Stromal cell of bone marrow (primary cell): ENCODE results near the gene KITLG.
"Not testable (repeated sequence)": the region's sequence is repeated elsewhere in the genome, so short reads cannot be mapped to it uniquely, and the experiment has no call there.

Source experiments
- DNase-seq: peaks from one replicate; pipeline ENCODE4 v3.0.0-alpha.2; 2012; ENCODE audit warnings: low read depth

Gene KITLG, protein sequence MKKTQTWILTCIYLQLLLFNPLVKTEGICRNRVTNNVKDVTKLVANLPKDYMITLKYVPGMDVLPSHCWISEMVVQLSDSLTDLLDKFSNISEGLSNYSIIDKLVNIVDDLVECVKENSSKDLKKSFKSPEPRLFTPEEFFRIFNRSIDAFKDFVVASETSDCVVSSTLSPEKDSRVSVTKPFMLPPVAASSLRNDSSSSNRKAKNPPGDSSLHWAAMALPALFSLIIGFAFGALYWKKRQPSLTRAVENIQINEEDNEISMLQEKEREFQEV

DNA sequence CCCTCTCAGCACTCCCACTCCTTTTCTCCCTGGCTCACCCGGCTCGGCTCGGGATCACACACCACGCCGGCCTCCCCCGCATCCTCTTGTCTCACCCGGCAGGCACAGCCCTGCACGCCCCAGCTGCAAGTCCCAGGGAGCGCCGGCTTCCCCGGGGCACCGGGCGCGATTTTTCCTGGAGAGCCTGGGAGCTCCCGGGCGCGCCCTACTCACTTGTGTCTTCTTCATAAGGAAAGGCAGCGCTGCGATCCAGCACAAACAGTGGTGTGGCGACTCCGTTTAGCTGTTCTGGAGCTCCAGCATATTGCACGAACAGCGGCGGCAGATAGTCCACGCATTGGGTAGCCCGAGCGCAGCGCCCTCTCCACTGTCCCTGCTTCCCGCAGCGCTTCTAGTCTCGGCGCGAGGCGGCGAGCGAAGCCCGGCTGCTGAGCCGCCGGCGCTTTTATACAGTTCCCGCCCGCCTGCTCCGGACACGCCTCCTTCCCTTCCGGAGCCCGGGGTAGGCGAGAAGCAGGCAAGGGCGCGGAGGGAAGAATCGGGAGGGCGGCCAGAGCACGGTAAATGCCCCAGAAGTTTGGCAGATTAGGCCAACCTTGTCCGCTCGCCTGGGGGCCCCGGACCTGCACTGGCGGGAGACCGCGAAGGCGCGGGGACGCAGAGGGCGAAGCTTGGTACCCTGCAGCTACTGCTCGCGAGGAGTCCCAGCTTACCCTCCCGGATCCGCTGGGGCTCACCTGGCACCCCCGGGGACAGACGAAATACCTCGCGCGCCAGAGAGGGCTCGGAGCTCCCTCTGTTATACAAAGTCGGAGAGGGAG lies at the start of gene KITLG:
KITLG (minus strand) TSS at position 421 of the 821 bp plus-strand sequence; CDS start at position 228, 193 bp downstream.
- peak; percentile 84 for DNase-seq

DNA sequence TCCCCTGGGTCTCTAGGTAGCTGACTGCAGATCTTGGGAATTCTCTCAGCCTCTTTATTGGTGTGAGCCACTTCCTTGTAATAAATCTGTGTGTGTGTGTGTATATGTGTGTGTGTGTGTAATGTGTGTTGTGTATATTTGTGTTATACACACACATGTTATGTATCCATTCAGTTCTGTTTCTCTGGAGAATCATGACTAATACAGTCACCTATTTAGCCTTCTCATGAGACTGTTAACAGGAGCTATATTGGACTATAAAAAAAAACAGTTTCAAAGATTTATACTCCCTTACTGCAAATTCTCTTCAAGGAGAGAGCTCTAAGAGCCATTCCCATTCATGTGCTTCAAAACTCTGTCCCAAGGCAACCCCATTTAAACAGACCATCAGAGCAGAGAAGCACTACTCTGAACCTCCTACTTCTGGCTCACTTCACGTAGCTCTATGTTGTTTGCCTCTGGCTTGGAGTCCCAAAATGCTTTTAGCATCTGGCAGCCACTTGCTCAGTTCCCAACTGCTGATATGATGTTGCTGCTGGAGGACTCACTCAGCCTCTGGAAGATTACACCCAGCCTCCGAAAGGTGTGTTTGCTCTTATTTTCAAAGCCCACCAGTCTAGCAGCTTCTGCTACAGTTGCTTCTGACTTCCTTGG lies 48.7 kb upstream of the KITLG start:
- no peak for DNase-seq

GRCh38 chr12:88628035-88628434 lies 47.8 kb upstream of the KITLG start:
- DNase-seq: not testable (repeated sequence)

DNA sequence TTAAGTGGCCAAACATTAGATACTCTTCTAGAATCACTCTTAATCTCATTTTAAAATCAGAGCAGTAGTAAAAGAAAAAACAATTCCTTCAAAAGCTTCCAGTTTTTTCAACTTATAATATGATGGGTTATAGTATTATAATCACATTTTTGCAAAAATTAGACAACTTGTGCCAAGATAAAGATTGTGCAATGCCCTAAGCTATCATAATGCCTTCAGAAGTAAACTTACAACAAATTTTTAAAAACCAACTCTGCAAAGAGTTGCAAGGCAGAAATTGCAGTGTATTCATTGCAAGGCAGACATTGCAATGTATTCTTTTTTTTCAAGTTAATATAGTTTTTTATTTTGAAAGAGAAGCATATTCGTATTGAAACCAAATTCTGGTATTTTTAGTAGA lies 47.2 kb upstream of the KITLG start:
- no peak for DNase-seq

- DNase-seq: no peak
Observed at GRCh38 chr12:88625356-88625755, 45.1 kb upstream of the KITLG start.

DNA sequence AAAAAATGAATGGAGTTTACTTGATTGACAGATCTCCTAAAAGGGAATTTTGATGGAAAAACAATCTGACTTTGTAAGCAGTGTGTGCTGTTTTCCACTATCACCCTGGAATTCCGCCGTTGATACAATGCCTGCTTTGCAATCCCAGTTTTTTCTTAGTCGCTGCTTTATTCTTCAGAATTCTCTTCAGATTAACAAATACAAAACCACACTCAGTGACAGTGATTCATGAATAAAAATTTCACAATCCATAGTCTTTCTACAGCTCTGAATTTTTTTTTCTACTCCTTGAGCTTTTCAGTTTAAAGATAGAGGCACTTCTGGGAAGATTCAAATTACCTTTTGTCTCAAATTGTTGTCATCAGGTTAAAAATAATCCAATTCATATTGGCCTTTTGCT lies 44.6 kb upstream of the KITLG start:
- peak; percentile 52 for DNase-seq

- no peak for DNase-seq
Observed at GRCh38 chr12:88623777-88624548, 43.7 kb upstream of the KITLG start.

GRCh38 chr12:88617352-88617751 lies 37.1 kb upstream of the KITLG start:
- no peak for DNase-seq

- DNase-seq: no peak
Observed at GRCh38 chr12:88615490-88615889, 35.2 kb upstream of the KITLG start.

DNA sequence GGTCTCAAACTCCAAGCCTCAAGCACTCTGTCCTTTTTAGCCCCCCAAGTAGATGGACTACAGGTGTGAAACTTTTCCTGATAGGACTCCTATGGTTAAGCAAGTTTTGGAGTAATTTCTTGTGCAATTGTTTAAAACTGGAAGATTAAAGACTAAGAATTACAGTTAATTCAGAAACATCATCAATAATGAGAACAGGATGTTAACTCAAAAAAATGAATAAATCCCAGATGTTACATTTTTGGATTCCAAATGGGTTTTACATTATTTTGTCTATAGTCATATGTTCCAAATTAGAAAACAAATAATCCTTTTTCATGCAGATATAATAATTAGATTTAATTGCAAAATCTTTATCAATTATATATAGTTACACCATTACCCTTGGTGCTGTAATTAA lies 24.4 kb upstream of the KITLG start:
- no peak for DNase-seq

DNA sequence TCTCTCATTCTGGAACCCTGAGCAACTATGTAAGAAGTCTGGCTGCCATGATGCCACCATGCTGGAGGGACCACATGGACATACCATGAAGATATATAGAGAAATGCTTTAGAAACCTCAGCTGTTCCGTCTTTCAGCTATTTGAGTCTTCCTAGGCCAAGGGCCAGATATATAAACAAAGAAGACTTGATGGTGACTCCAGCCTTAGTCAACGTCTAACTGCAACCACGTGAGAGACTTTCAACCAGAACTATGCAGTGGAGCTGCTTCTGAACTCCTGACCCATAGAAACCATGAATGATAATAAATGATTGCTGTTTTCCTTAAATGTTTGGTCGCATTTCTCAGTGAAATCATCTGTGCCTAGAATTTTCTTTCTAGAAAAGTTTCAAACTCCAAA lies 20.0 kb upstream of the KITLG start:
- DNase-seq: peak; percentile 87

GRCh38 chr12:88597365-88597764 lies 17.1 kb upstream of the KITLG start:
- no peak for DNase-seq

- DNase-seq: no peak
Observed at GRCh38 chr12:88595697-88596096, 15.4 kb upstream of the KITLG start.

GRCh38 chr12:88594780-88595179 lies 14.5 kb upstream of the KITLG start:
- no peak for DNase-seq

DNA sequence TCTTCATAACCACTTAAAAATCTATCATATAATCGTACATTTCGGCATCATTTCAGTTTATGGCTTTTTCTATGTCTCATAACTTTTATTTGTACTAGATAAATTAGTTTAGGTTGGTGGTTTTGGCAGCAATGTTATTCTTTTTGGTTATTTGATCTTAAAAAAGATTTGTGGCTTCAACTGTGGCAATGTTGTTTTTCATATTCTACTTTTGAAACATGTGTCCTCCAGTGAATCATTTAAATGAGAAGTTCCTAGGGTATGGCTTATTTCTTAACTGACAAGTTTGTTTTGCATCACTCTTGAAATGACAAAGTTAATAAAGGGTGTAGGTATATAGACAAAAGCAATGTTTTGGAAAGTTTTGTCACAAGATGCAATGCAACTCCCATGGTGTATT lies 11.1 kb upstream of the KITLG start:
- DNase-seq: peak; percentile 39

DNA sequence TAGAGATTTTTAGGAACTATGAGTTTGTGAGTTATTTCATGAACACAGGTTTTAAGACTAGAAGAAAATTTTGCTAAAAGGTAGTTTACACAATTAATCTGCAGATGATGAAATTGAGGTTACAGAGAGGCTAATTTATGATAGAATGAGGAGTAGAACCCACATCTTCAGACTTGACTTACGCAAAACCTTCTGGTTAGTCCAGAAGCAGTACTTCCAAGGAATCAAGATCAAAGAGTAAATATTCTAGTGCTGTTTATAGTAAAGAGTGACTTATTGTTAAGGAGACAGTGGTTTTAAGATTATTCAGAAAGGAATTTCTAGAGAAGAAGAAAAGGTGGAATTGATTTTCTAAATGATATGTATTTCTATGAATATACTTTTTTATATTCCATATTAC lies 10.6 kb upstream of the KITLG start:
- no peak for DNase-seq

GRCh38 chr12:88585077-88585476 lies 4.8 kb upstream of the KITLG start:
- DNase-seq: no peak

DNA sequence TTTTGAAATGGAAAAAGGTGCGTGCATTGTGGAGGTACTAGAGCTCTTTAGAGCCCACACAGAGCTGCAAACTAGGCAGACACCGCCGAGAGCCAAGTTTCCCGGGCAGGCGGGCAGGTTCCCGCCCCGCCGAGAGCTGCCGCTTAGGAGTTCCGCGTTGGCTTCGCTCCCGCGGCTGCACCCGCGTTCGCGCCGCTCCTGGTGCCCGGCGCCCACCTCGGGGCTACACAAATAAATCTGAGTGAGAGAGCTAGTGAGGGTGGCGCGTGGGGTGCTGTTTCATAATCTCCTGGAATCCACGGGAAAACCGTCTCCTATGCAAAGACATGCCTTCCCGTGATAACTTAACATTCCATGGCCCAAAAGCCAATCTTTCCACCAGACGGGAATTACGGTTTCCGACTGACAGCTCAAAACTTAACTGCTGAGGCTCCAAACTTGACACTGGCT lies 645 bp downstream of the KITLG start:
- no peak for DNase-seq

GRCh38 chr12:88579161-88579517 lies 1.1 kb downstream of the KITLG start:
- DNase-seq: no peak

- DNase-seq: peak; percentile 25
Observed at GRCh38 chr12:88578276-88579160, 1.8 kb downstream of the KITLG start.

DNA sequence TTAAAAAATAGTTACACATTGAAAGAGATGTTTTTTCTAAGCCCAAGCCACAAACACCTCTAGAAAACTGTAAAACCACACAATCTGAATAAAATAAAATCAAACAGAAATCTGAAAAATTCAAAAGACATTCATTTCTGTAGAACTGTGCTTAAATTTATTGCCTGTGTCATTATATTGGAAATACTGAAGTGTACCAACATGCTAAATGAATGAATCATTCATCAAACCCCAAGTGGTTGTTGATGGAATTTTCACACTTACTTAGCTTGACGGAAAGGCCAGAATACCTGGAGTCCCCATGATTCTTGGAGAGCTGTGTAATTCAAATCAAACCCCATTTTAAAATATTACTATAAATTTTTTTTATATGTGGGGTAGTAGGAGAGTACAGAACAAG lies 2.7 kb downstream of the KITLG start:
- DNase-seq: no peak
